Measurements from ENCODE around the gene ARRDC3. TPM values are rescaled to one million over a fixed set of nuclear protein-coding genes. Genes with fewer than 3 reads are reported as not detected.
"Not testable (repeated sequence)": the region's sequence is repeated elsewhere in the genome, so short reads cannot be mapped to it uniquely, and the experiment has no call there.

The ARRDC3 gene
- total RNA-seq, 1 experiment from 2014 or later, result 2.8 TPM

- no peak overlapping the region for H3K23ac ChIP-seq (ENCODE audit: insufficient read length, low read depth, low read length)
- H3K9me3 ChIP-seq (ENCODE audit: control insufficient read depth, low read depth, low read length), result no peaks in the 10 kb centered on the region
- H3T11ph ChIP-seq (ENCODE audit: low read length), result no peak overlapping the region
- no peak overlapping the region for H4K8ac ChIP-seq (replicated peaks; ENCODE audit: insufficient read length, low read depth, low read length)
- H3K4me3 Mint-ChIP-seq, result no peak overlapping the region
- no peak overlapping the region for H2BK15ac ChIP-seq (ENCODE audit: low read depth, low read length)
- no peaks in the 10 kb centered on the region for H3K79me2 ChIP-seq (ENCODE audit: insufficient read depth, low read length)
- H4K91ac ChIP-seq (ENCODE audit: insufficient read length, low read depth, low read length), result no peak overlapping the region
- H2BK5ac ChIP-seq (ENCODE audit: insufficient read length, low read length), result no peak overlapping the region
- H3K36me3 Mint-ChIP-seq (ENCODE audit: insufficient read depth in 1 of 3, low read depth in 3 of 3), result peaks cover 6 to 18% (median 14%) of the 10 kb centered on the region in 3 experiments
- H3K4me1 Mint-ChIP-seq, result peaks cover 5 to 7% of the 10 kb centered on the region in 2 experiments
- H3K27ac ChIP-seq (ENCODE audit: insufficient read length, low read depth, low read length), result no peak overlapping the region
- peaks cover 16 to 26% of the 10 kb centered on the region in 2 experiments; a peak in 4 of 5 replicates for H3K9me3 Mint-ChIP-seq
- H2BK120ac ChIP-seq (ENCODE audit: low read depth, low read length, poor library complexity, severe bottlenecking), result no peak overlapping the region
- no peak overlapping the region for H4K5ac ChIP-seq (ENCODE audit: insufficient read length, low read depth, low read length)
- DNase-seq, result no peak
- H3K14ac ChIP-seq (ENCODE audit: insufficient read depth, low read length), result no peak overlapping the region
- H3K27me3 ChIP-seq (ENCODE audit: insufficient read depth, low read length), result no peaks in the 10 kb centered on the region
- H4K20me1 ChIP-seq (ENCODE audit: control insufficient read depth, insufficient read depth, insufficient read length), result no peaks in the 10 kb centered on the region
- no peak overlapping the region for H2AK5ac ChIP-seq (ENCODE audit: insufficient read length, low read length)
- no peaks in the 10 kb centered on the region for H3K27me3 Mint-ChIP-seq (ENCODE audit: low read depth)
- no peak overlapping the region for H3K18ac ChIP-seq (ENCODE audit: insufficient read length, low read depth, low read length)
- no peak overlapping the region for H2AFZ ChIP-seq (ENCODE audit: low read length)
- no peak overlapping the region for H3K27ac Mint-ChIP-seq
- no peak for TF ChIP-seq CTCF (conservative IDR thresholded peaks at IDR 0.05)
- H3K4ac ChIP-seq (ENCODE audit: low read depth, low read length), result no peak overlapping the region
- H2BK20ac ChIP-seq (ENCODE audit: low read depth, low read length, poor library complexity, severe bottlenecking), result no peak overlapping the region
- H3K56ac ChIP-seq (ENCODE audit: insufficient read length, low read depth, low read length), result no peak overlapping the region
- no peaks in the 10 kb centered on the region for H3K23me2 ChIP-seq (ENCODE audit: insufficient read length, low read depth, low read length, poor library complexity, severe bottlenecking)
- H3K4me2 ChIP-seq (ENCODE audit: insufficient read depth, insufficient read length, low read length), result no peak overlapping the region
- H3K9ac ChIP-seq (ENCODE audit: extremely low read depth, insufficient read length, low read length), result no peak overlapping the region
- no peaks in the 10 kb centered on the region for H3K79me1 ChIP-seq (ENCODE audit: insufficient read depth, low read depth, low read length, poor library complexity, severe bottlenecking)
- no peak overlapping the region for H2BK12ac ChIP-seq (ENCODE audit: insufficient read length, low read depth, low read length)
- no CpG with 5 or more reads among the region's 5 CpGs for WGBS (ENCODE audit: extremely low coverage, insufficient read length, low lambda C conversion rate)
- H3K4me1 ChIP-seq (ENCODE audit: insufficient read depth, low read length), result no peaks in the 10 kb centered on the region
Measured at GRCh38 chr5:91345461-91345860, 37.7 kb downstream of the ARRDC3 start.

- H3K9ac ChIP-seq (ENCODE audit: extremely low read depth, insufficient read length, low read length); H2AK5ac ChIP-seq (ENCODE audit: insufficient read length, low read length); H3K4me1 ChIP-seq (ENCODE audit: insufficient read depth, low read length); H3K79me2 ChIP-seq (ENCODE audit: insufficient read depth, low read length); H3K18ac ChIP-seq (ENCODE audit: insufficient read length, low read depth, low read length); H3T11ph ChIP-seq (ENCODE audit: low read length); H3K4me2 ChIP-seq (ENCODE audit: insufficient read depth, insufficient read length, low read length); H2BK15ac ChIP-seq (ENCODE audit: low read depth, low read length); H3K27ac ChIP-seq (ENCODE audit: insufficient read length, low read depth, low read length); H3K27me3 ChIP-seq (ENCODE audit: insufficient read depth, low read length); H3K4ac ChIP-seq (ENCODE audit: low read depth, low read length); H2BK20ac ChIP-seq (ENCODE audit: low read depth, low read length, poor library complexity, severe bottlenecking); H3K79me1 ChIP-seq (ENCODE audit: insufficient read depth, low read depth, low read length, poor library complexity, severe bottlenecking); H3K9me3 ChIP-seq (ENCODE audit: control insufficient read depth, low read depth, low read length); H3K23ac ChIP-seq (ENCODE audit: insufficient read length, low read depth, low read length); H2AFZ ChIP-seq (ENCODE audit: low read length); H4K91ac ChIP-seq (ENCODE audit: insufficient read length, low read depth, low read length); H3K27ac Mint-ChIP-seq; DNase-seq; H2BK12ac ChIP-seq (ENCODE audit: insufficient read length, low read depth, low read length); H2BK120ac ChIP-seq (ENCODE audit: low read depth, low read length, poor library complexity, severe bottlenecking); H3K56ac ChIP-seq (ENCODE audit: insufficient read length, low read depth, low read length); H4K20me1 ChIP-seq (ENCODE audit: control insufficient read depth, insufficient read depth, insufficient read length); H3K4me3 Mint-ChIP-seq; H4K5ac ChIP-seq (ENCODE audit: insufficient read length, low read depth, low read length); H3K27me3 Mint-ChIP-seq (ENCODE audit: low read depth); H2BK5ac ChIP-seq (ENCODE audit: insufficient read length, low read length); H4K8ac ChIP-seq (replicated peaks; ENCODE audit: insufficient read length, low read depth, low read length); H3K14ac ChIP-seq (ENCODE audit: insufficient read depth, low read length); H3K23me2 ChIP-seq (ENCODE audit: insufficient read length, low read depth, low read length, poor library complexity, severe bottlenecking): not testable (repeated sequence)
- H3K36me3 Mint-ChIP-seq (ENCODE audit: insufficient read depth in 1 of 3, low read depth in 3 of 3), result peaks cover 6 to 18% (median 14%) of the 10 kb centered on the region in 3 experiments
- H3K9me3 Mint-ChIP-seq, result peaks cover 16 to 26% of the 10 kb centered on the region in 2 experiments; a peak in 4 of 5 replicates
- H3K4me1 Mint-ChIP-seq, result peaks cover 12 to 14% of the 10 kb centered on the region in 2 experiments
- WGBS (ENCODE audit: extremely low coverage, insufficient read length, low lambda C conversion rate), result no CpG with 5 or more reads among the region's 4 CpGs
Measured at GRCh38 chr5:91344661-91345200, 38.4 kb downstream of the ARRDC3 start.

Measured in H9 (cell line).